Hepatocyte (in vitro differentiated cells): Measurements from ENCODE around the gene TSPAN16. TPM values are rescaled to one million over a fixed set of nuclear protein-coding genes. Genes with fewer than 3 reads are reported as not detected.

Experiments used
- DNase-seq: peaks from one replicate; pipeline ENCODE4 v3.0.0-alpha.2; 2016; ENCODE audit warnings: low spot score
- H2AFZ ChIP-seq: fragments of 200-600 bp; sonication (generic); 2 replicates; pipeline ENCODE4 v1.6.0; 2016; ENCODE audit warnings: antibody characterized with exemption, mild to moderate bottlenecking
- H3K27ac ChIP-seq: fragments of 200-600 bp; sonication (generic); 2 replicates; pipeline ENCODE4 v1.5.1; 2016; ENCODE audit warnings: mild to moderate bottlenecking
- H3K27me3 ChIP-seq: fragments of 200-600 bp; sonication (generic); 2 replicates; pipeline ENCODE4 v1.6.1; 2016
- H3K36me3 ChIP-seq: fragments of 200-600 bp; sonication (generic); replicated peaks from 2 replicates; pipeline ENCODE4 v1.5.1; 2016; ENCODE audit warnings: low read depth; ENCODE audit not compliant: insufficient read depth
- H3K4me1 ChIP-seq: fragments of 200-600 bp; sonication (generic); 2 replicates; pipeline ENCODE4 v1.5.1; 2016; ENCODE audit warnings: mild to moderate bottlenecking, moderate library complexity; ENCODE audit not compliant: insufficient read depth
- H3K4me2 ChIP-seq: fragments of 200-600 bp; sonication (generic); 2 replicates; pipeline ENCODE4 v1.6.0; 2016
- H3K4me3 ChIP-seq: fragments of 200-600 bp; sonication (generic); 2 replicates; pipeline ENCODE4 v1.5.1; 2016; ENCODE audit warnings: mild to moderate bottlenecking
- H3K79me2 ChIP-seq: fragments of 200-600 bp; sonication (generic); 2 replicates; pipeline ENCODE4 v1.6.0; 2017; ENCODE audit warnings: mild to moderate bottlenecking
- H3K9me2 ChIP-seq: fragments of 200-600 bp; sonication (generic); replicated peaks from 2 replicates; pipeline ENCODE4 v1.6.0; 2017; ENCODE audit warnings: mild to moderate bottlenecking; ENCODE audit not compliant: insufficient read depth
- H3K9me3 ChIP-seq: fragments of 200-600 bp; sonication (generic); 2 replicates; pipeline ENCODE4 v1.5.1; 2016; ENCODE audit warnings: low read depth, mild to moderate bottlenecking
- H4K20me1 ChIP-seq: fragments of 200-600 bp; sonication (generic); 2 replicates; pipeline ENCODE4 v1.6.0; 2016; ENCODE audit warnings: mild to moderate bottlenecking; ENCODE audit not compliant: insufficient read depth, poor library complexity, severe bottlenecking
- EZH2 ChIP-seq: fragments of 200-600 bp; sonication (generic); IDR thresholded peaks from 2 replicates; pipeline ENCODE4 v1.6.1; 2016; ENCODE audit warnings: antibody characterized with exemption, mild to moderate bottlenecking, borderline replicate concordance
- EZH2phosphoT487 ChIP-seq: fragments of 200-600 bp; sonication (generic); IDR thresholded peaks from one replicate; pipeline ENCODE4 v1.6.1; 2018; ENCODE audit warnings: antibody characterized with exemption, mild to moderate bottlenecking, low read depth, moderate library complexity; ENCODE audit not compliant: unreplicated experiment, severe bottlenecking
- WGBS: methylation state at CpG from one replicate; pipeline ENCODE4 v1.1.6; 2016; ENCODE audit warnings: low lambda C conversion rate; ENCODE audit errors: missing lambda C conversion rate; 5-methylcytosine and 5-hydroxymethylcytosine counted together
- polyA plus RNA-seq: library from polyadenylated mRNA; unstranded; fragments of >200 nt; fragmentation: Nextera tagmentation; extraction: Ambion mirVana; gene quantifications from 2 replicates; pipeline ENCODE4 v1.2.1, GENCODE V29; 2016
- total RNA-seq: library from RNA; depleted of rRNA; stranded (reverse); fragments of >200 nt; gene quantifications from 2 replicates; pipeline ENCODE4 v1.2.3, GENCODE V29; 2014
- TF ChIP-seq, protein P1 (sequence below): fragments of 200-600 bp; sonication (generic); IDR thresholded peaks from 2 replicates; pipeline ENCODE4 v1.5.1; 2016; ENCODE audit warnings: antibody characterized with exemption, mild to moderate bottlenecking; ENCODE audit not compliant: poor library complexity

The TSPAN16 gene
- total and polyA plus RNA-seq, 2 experiments from 2014 or later = not detected

GRCh38 chr19:11284515-11284914 is 11.4 kb upstream of the TSPAN16 start:
- no peaks in the 10 kb centered on the region for H3K27me3 ChIP-seq
- no peak for DNase-seq
- H4K20me1 ChIP-seq = no peaks in the 10 kb centered on the region
- H3K9me2 ChIP-seq = no peaks in the 10 kb centered on the region
- WGBS = 75% methylated on average over 6 of the region's 6 CpGs
- H3K4me1 ChIP-seq = no peaks in the 10 kb centered on the region
- no peak overlapping the region for H2AFZ ChIP-seq
- no peak overlapping the region for H3K4me2 ChIP-seq
- no peaks in the 10 kb centered on the region for H3K9me3 ChIP-seq
- H3K79me2 ChIP-seq = no peaks in the 10 kb centered on the region
- no peak for TF ChIP-seq EZH2phosphoT487
- no peak for TF ChIP-seq EZH2
- TF ChIP-seq, protein P1, sequence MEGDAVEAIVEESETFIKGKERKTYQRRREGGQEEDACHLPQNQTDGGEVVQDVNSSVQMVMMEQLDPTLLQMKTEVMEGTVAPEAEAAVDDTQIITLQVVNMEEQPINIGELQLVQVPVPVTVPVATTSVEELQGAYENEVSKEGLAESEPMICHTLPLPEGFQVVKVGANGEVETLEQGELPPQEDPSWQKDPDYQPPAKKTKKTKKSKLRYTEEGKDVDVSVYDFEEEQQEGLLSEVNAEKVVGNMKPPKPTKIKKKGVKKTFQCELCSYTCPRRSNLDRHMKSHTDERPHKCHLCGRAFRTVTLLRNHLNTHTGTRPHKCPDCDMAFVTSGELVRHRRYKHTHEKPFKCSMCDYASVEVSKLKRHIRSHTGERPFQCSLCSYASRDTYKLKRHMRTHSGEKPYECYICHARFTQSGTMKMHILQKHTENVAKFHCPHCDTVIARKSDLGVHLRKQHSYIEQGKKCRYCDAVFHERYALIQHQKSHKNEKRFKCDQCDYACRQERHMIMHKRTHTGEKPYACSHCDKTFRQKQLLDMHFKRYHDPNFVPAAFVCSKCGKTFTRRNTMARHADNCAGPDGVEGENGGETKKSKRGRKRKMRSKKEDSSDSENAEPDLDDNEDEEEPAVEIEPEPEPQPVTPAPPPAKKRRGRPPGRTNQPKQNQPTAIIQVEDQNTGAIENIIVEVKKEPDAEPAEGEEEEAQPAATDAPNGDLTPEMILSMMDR = no peak
- no peak overlapping the region for H3K27ac ChIP-seq
- no peaks in the 10 kb centered on the region for H3K36me3 ChIP-seq
- no peak overlapping the region for H3K4me3 ChIP-seq

DNA sequence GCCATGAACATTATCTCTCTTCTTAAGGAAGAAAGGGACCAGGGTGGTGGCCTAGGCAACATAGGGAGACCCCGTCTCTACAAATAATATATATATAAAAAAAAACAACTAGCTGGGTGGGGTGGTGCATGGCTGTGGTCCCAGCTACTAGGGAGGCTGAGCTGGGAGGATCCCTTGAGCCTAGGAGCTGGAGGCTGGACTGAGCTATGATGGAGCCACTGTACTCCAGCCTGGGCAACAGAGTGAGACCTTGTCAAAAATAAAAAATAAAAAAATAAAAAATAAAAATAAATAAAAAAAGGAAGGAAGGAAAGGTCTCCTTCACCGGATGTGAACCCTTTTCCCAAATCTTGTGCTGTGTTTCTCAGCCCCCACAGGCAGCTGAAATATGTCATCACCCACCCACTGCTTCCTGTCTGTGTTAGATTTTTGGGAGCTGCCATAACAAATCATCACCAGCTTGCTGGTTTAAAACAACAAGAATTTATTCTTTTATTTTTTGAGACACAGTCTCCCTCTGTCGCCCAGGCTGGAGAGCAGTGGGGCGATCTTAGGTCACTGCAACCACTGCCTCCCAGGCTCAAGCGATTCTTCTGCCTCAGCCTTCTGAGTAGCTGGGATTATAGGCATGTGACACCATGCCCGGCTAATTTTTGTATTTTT is 9.5 kb upstream of the TSPAN16 start:
- Histone ChIP-seq H3K4me3 (no peak overlapping the region), H2AFZ (no peak overlapping the region), H3K4me1 (no peaks in the 10 kb centered on the region), H3K9me2 (no peaks in the 10 kb centered on the region), H3K9me3 (no peaks in the 10 kb centered on the region), H4K20me1 (no peaks in the 10 kb centered on the region), H3K4me2 (no peak overlapping the region), H3K36me3 (no peaks in the 10 kb centered on the region), H3K27ac (no peak overlapping the region), H3K27me3 (no peaks in the 10 kb centered on the region), H3K79me2 (no peaks in the 10 kb centered on the region)
- TF ChIP-seq, protein P1 = no peak
- no peak for TF ChIP-seq EZH2phosphoT487
- no peak for TF ChIP-seq EZH2
- WGBS = 80% methylated on average over 6 of the region's 6 CpGs
- DNase-seq = no peak

DNA sequence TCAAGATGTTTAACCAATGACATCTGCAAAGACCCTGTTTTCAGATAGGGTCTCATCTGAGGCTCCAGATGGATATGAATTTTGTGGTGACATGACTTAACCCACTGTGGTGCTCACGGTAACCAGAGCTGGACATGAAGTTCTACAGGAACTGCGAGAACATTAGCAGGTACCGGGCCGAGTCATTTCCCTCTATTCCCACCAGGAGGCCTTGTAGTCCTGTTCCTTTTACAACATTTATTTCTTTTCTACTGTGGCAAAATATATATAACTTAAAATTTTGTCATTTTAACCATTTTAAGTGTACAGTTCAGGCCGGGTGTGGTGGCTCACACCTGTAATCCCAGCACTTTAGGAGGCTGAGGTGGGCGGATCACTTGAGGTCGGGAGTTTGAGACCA is 7.6 kb upstream of the TSPAN16 start:
- H3K9me3 ChIP-seq = no peaks in the 10 kb centered on the region
- no peaks in the 10 kb centered on the region for H3K4me1 ChIP-seq
- no peaks in the 10 kb centered on the region for H3K9me2 ChIP-seq
- DNase-seq = no peak
- H3K36me3 ChIP-seq = no peaks in the 10 kb centered on the region
- WGBS = 84% methylated on average over 7 of the region's 7 CpGs
- no peak overlapping the region for H3K4me3 ChIP-seq
- H3K4me2 ChIP-seq = no peak overlapping the region
- TF ChIP-seq, protein P1 = peak; percentile 38
- no peak for TF ChIP-seq EZH2phosphoT487
- H2AFZ ChIP-seq = no peak overlapping the region
- no peak overlapping the region for H3K27ac ChIP-seq
- no peaks in the 10 kb centered on the region for H3K27me3 ChIP-seq
- H3K79me2 ChIP-seq = no peaks in the 10 kb centered on the region
- H4K20me1 ChIP-seq = no peaks in the 10 kb centered on the region
